ENCODE results near the gene MRPL45.

DNA sequence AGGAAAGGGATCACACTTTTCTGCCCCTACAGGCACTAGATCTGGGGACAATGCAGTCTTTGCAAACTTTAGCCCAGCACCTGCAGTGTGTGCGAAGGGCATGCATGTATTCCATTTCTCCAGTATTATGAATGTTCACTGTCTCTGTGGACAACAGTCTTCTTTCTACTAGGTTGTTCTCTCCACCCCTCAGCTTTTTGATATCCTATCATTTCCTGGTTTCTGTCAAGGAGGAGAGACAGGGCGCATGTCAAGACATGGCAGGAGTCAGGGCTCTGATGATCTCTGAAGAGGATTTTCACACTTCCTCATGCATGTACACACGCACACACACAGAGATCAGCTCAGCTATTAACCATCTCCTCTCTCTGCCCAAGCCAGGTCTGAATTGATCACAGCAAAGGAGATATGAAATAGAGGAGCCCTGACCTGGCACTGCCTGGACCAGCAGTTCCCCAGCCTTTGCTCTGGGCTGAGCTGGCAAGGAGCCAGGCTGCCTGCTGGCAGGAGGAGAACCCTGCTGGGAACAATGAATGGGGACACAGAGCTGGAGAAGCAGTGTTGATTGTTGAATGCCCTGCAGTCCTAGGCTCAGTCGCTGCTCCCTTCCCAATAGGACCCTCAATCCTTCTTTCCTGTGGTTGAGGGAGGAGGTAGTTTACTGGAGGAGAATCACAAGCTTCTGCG is 44.2 kb downstream of the MRPL45 start:
- TF ChIP-seq YY1 (IDR thresholded peaks at IDR 0.05; ENCODE audit: insufficient read depth, insufficient read length) (no peak), ZNF274 (IDR thresholded peaks at IDR 0.05; ENCODE audit: low read depth, low read length) (no peak)
